Naive thymus-derived CD4-positive, alpha-beta T cell (primary cell): ENCODE measurements around the gene LARGE1. TPM values are rescaled to one million over a fixed set of nuclear protein-coding genes. Genes with fewer than 3 reads are reported as not detected.

Source experiments
- ATAC-seq: fragments of 150-1000 bp; cut with Tn5 transposase; 2 replicates; pipeline ENCODE4 v1.10.0; 2021; ENCODE audit warnings: mild to moderate bottlenecking, moderate library complexity
- CTCF ChIA-PET: fragments of 350-600 bp; sonication (Branson Sonifier 250); formaldehyde crosslinking; loops from one replicate; lab custom pipeline; 2021; ENCODE audit warnings: antibody characterized with exemption; lab: Charles Lee
- POLR2A ChIA-PET: fragments of 350-600 bp; sonication (Branson Sonifier 250); formaldehyde crosslinking; loops from one replicate; lab custom pipeline; 2021; ENCODE audit warnings: antibody characterized with exemption, inconsistent platforms; lab: Charles Lee
- DNase-seq, 9 donors: peaks; one replicate each; pipeline versions ENCODE4 v3.0.0 to v3.0.0-alpha.2; 2020 to 2022; ENCODE audit warnings: mixed read lengths in 1 of 9
- H3K27ac ChIP-seq: one replicate; pipeline ENCODE4 v1.7.0; 2013; ENCODE audit warnings: mild to moderate bottlenecking, low read depth, low read length, moderate library complexity
- H3K27me3 ChIP-seq, 2 donors: one replicate each; pipeline ENCODE4 v1.7.0; 2013; ENCODE audit warnings: low read length in 2 of 2, mild to moderate bottlenecking in 2 of 2, moderate library complexity in 2 of 2; ENCODE audit not compliant: control insufficient read depth in 2 of 2, insufficient read depth in 2 of 2
- H3K36me3 ChIP-seq, 3 experiments: 1 replicate in 2 of 3; 2 replicates in 1 of 3; pipeline ENCODE4 v1.7.0; 2013; ENCODE audit warnings: low read length in 3 of 3, mild to moderate bottlenecking in 3 of 3, moderate library complexity in 1 of 3; ENCODE audit not compliant: insufficient read depth in 3 of 3, control insufficient read depth in 2 of 3
- H3K4me1 ChIP-seq, 2 donors: one replicate each; pipeline ENCODE4 v1.7.0; 2013; ENCODE audit warnings: low read length in 2 of 2, mild to moderate bottlenecking in 2 of 2, moderate library complexity in 1 of 2; ENCODE audit not compliant: control insufficient read depth in 2 of 2, insufficient read depth in 2 of 2
- H3K4me3 ChIP-seq: 2 replicates; pipeline ENCODE4 v1.7.0; 2013; ENCODE audit warnings: mild to moderate bottlenecking, low read length
- H3K9me3 ChIP-seq, 3 experiments: 1 replicate in 2 of 3; 2 replicates in 1 of 3; pipeline ENCODE4 v1.7.0; 2013; ENCODE audit warnings: low read length in 3 of 3; ENCODE audit not compliant: control insufficient read depth in 2 of 3
- H3K27ac Mint-ChIP-seq, 9 donors: one replicate each; pipeline ENCODE4 v1.8.0; 2020 to 2022; ENCODE audit warnings: mixed read lengths in 9 of 9, mild to moderate bottlenecking in 8 of 9, moderate library complexity in 5 of 9, inconsistent platforms in 2 of 9
- H3K27me3 Mint-ChIP-seq, 5 donors: one replicate each; pipeline ENCODE4 v1.8.0; 2021 to 2022; ENCODE audit warnings: mixed read lengths in 5 of 5, mild to moderate bottlenecking in 1 of 5
- H3K36me3 Mint-ChIP-seq, 5 donors: one replicate each; pipeline ENCODE4 v1.8.0; 2020 to 2022; ENCODE audit warnings: mixed read lengths in 5 of 5, mild to moderate bottlenecking in 3 of 5, inconsistent platforms in 1 of 5
- H3K4me1 Mint-ChIP-seq, 7 donors: one replicate each; pipeline ENCODE4 v1.8.0; 2020 to 2022; ENCODE audit warnings: mixed read lengths in 7 of 7, mild to moderate bottlenecking in 3 of 7, inconsistent platforms in 1 of 7
- H3K4me3 Mint-ChIP-seq, 10 donors: one replicate each; pipeline ENCODE4 v1.8.0; 2020 to 2022; ENCODE audit warnings: mild to moderate bottlenecking in 10 of 10, mixed read lengths in 10 of 10, moderate library complexity in 6 of 10, inconsistent platforms in 2 of 10
- H3K9me3 Mint-ChIP-seq, 11 donors: one replicate each; pipeline ENCODE4 v1.8.0; 2020 to 2022; ENCODE audit warnings: mixed read lengths in 11 of 11, mild to moderate bottlenecking in 4 of 11, inconsistent platforms in 1 of 11, moderate library complexity in 1 of 11
- intact Hi-C, 2 donors: fragments of 100-400 bp; cut with micrococcal nuclease; formaldehyde crosslinking; loops; one replicate each; pipeline ENCODE4 v1.15.1; 2023
- polyA plus RNA-seq, 2 donors: library from polyadenylated mRNA; unstranded; fragments of 300-500 nt; fragmentation: Illumina TruSeq; gene quantifications; one replicate each; pipeline ENCODE4 v1.2.3, GENCODE V29; 2021
- total RNA-seq, 6 experiments: library from RNA in 5 of 6; stranded (reverse) in 5 of 6; gene quantifications; 1 replicate in 5 of 6; 2 replicates in 1 of 6; pipeline ENCODE4 v1.2.3 and lab custom pipeline; 2021 to 2026

Gene LARGE1
- total and polyA plus RNA-seq, 7 experiments from 2014 or later, result 2.3 to 4.8 (median 3.0) TPM; not detected in 3

- H3K9me3 Mint-ChIP-seq, result peaks cover 4 to 16% (median 8%) of the 10 kb centered on the region in 11 donors
- Histone ChIP-seq H3K4me3 (no peak overlapping the region), H3K27me3 (no peaks in the 10 kb centered on the region), H3K9me3 (no peaks in the 10 kb centered on the region), H3K36me3 (no peaks in the 10 kb centered on the region), H3K4me1 (no peaks in the 10 kb centered on the region), H3K27ac (no peak overlapping the region)
- ChIA-PET CTCF (no interaction called here), POLR2A (no interaction called here)
- ATAC-seq (no peak), DNase-seq (no peak)
- intact Hi-C loops, result no loop called here
- H3K27me3 Mint-ChIP-seq, result peaks cover 0 to 8% (median 0%) of the 10 kb centered on the region in 5 donors
- H3K4me3 Mint-ChIP-seq, result no peak overlapping the region
- no peak overlapping the region for H3K27ac Mint-ChIP-seq
- peaks cover 0 to 9% (median 0%) of the 10 kb centered on the region in 5 donors for H3K36me3 Mint-ChIP-seq
- peaks cover 4 to 18% (median 13%) of the 10 kb centered on the region in 7 donors for H3K4me1 Mint-ChIP-seq
These were observed 70.1 kb downstream of the LARGE1 start for GRCh38 chr22:33850193-33850592.

- H3K27ac ChIP-seq, result no peak overlapping the region
- H3K27me3 Mint-ChIP-seq, result peaks cover 0 to 8% (median 0%) of the 10 kb centered on the region in 5 donors
- ChIA-PET POLR2A (no interaction called here), CTCF (no interaction called here)
- intact Hi-C loops, result no loop called here
- no peak overlapping the region for H3K4me3 ChIP-seq
- DNase-seq (no peak), ATAC-seq (no peak)
- H3K9me3 Mint-ChIP-seq, result peaks cover 4 to 21% (median 8%) of the 10 kb centered on the region in 11 donors
- H3K27me3 ChIP-seq, result no peaks in the 10 kb centered on the region
- peaks cover 0 to 5% (median 3%) of the 10 kb centered on the region in 7 donors for H3K4me1 Mint-ChIP-seq
- no peak overlapping the region for H3K27ac Mint-ChIP-seq
- H3K4me3 Mint-ChIP-seq, result no peak overlapping the region
- H3K4me1 ChIP-seq, result no peaks in the 10 kb centered on the region
- H3K9me3 ChIP-seq, result no peaks in the 10 kb centered on the region
- no peaks in the 10 kb centered on the region for H3K36me3 ChIP-seq
- peaks cover 0 to 9% (median 0%) of the 10 kb centered on the region in 5 donors for H3K36me3 Mint-ChIP-seq
These were observed 72.0 kb downstream of the LARGE1 start for GRCh38 chr22:33848251-33848650.

DNA sequence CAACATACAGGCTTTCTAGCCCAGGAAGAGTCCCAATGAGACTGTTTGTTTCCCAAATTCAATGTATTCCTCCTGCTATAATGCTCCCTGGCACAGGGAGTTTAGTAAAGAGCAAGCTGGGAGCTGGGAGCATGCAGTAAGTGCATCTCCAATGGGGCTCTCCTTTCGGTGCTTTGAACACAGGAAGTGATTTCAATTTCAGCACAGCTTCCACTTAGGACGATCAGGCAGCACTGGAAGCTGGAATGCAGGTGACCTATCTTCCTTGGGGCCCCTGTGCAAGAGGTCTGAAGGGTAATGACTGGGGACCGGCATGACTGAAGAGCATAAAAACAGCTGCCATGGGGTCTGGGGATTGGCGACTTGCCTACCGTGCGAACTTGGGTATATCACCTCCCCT is 76.0 kb downstream of the LARGE1 start:
- Histone ChIP-seq H3K36me3 (no peaks in the 10 kb centered on the region), H3K27ac (no peak overlapping the region), H3K4me1 (no peaks in the 10 kb centered on the region), H3K9me3 (no peaks in the 10 kb centered on the region), H3K27me3 (no peaks in the 10 kb centered on the region), H3K4me3 (no peak overlapping the region)
- Mint-ChIP-seq H3K9me3 (peaks cover 4 to 21% (median 9%) of the 10 kb centered on the region in 11 donors), H3K4me3 (no peak overlapping the region), H3K27ac (no peak overlapping the region), H3K27me3 (peaks cover 0 to 8% (median 0%) of the 10 kb centered on the region in 5 donors), H3K4me1 (no peaks in the 10 kb centered on the region), H3K36me3 (peaks cover 0 to 9% (median 0%) of the 10 kb centered on the region in 5 donors)
- ChIA-PET CTCF (no interaction called here), POLR2A (no interaction called here)
- no peak for ATAC-seq
- no peak for DNase-seq
- intact Hi-C loops, result no loop called here

- Histone ChIP-seq H3K9me3 (no peaks in the 10 kb centered on the region), H3K27ac (no peak overlapping the region)
These were observed 77.7 kb downstream of the LARGE1 start for GRCh38 chr22:33842421-33843094.

GRCh38 chr22:33842006-33842354 is 78.3 kb downstream of the LARGE1 start:
- no peak overlapping the region for H3K4me3 Mint-ChIP-seq
- CTCF ChIA-PET, result no interaction called here
- intact Hi-C loops, result no loop called here
- H3K27ac ChIP-seq, result no peak overlapping the region
- H3K27me3 ChIP-seq, result no peaks in the 10 kb centered on the region
- H3K4me1 Mint-ChIP-seq, result no peaks in the 10 kb centered on the region
- no peaks in the 10 kb centered on the region for H3K4me1 ChIP-seq
- POLR2A ChIA-PET, result no interaction called here
- no peak overlapping the region for H3K4me3 ChIP-seq
- H3K27ac Mint-ChIP-seq, result no peak overlapping the region
- H3K36me3 Mint-ChIP-seq, result peaks cover 0 to 1% (median 0%) of the 10 kb centered on the region in 5 donors
- ATAC-seq (no peak), DNase-seq (no peak)
- H3K9me3 Mint-ChIP-seq, result peaks cover 1 to 10% (median 4%) of the 10 kb centered on the region in 11 donors
- no peaks in the 10 kb centered on the region for H3K27me3 Mint-ChIP-seq
- no peaks in the 10 kb centered on the region for H3K36me3 ChIP-seq
- H3K9me3 ChIP-seq, result no peaks in the 10 kb centered on the region

More at GRCh38 chr22:33842421-33843094, 77.7 kb downstream of the LARGE1 start:
- DNase-seq, result no peak
- Histone ChIP-seq H3K4me3 (no peak overlapping the region), H3K27me3 (no peaks in the 10 kb centered on the region), H3K36me3 (no peaks in the 10 kb centered on the region), H3K4me1 (no peaks in the 10 kb centered on the region)
- ChIA-PET CTCF (no interaction called here), POLR2A (no interaction called here)
- intact Hi-C loops, result no loop called here
- no peaks in the 10 kb centered on the region for H3K27me3 Mint-ChIP-seq
- H3K27ac Mint-ChIP-seq, result peak overlapping the region in 1 of 9 donors; percentile 38
- H3K9me3 Mint-ChIP-seq, result peaks cover 2 to 12% (median 5%) of the 10 kb centered on the region in 11 donors
- peaks cover 0 to 4% (median 0%) of the 10 kb centered on the region in 5 donors for H3K36me3 Mint-ChIP-seq
- no peak for ATAC-seq
- no peak overlapping the region for H3K4me3 Mint-ChIP-seq
- no peaks in the 10 kb centered on the region for H3K4me1 Mint-ChIP-seq

- Histone ChIP-seq H3K4me1 (no peaks in the 10 kb centered on the region), H3K27ac (no peak overlapping the region), H3K9me3 (no peaks in the 10 kb centered on the region), H3K4me3 (no peak overlapping the region), H3K36me3 (no peaks in the 10 kb centered on the region), H3K27me3 (no peaks in the 10 kb centered on the region)
- Mint-ChIP-seq H3K9me3 (peaks cover 0 to 8% (median 3%) of the 10 kb centered on the region in 11 donors), H3K4me1 (no peaks in the 10 kb centered on the region), H3K4me3 (no peak overlapping the region), H3K36me3 (no peaks in the 10 kb centered on the region), H3K27ac (no peak overlapping the region), H3K27me3 (peaks cover 0 to 3% (median 0%) of the 10 kb centered on the region in 5 donors)
- CTCF ChIA-PET, result no interaction called here
- intact Hi-C loops, result no loop called here
- DNase-seq (no peak), ATAC-seq (no peak)
- POLR2A ChIA-PET, result no interaction called here
These were observed 78.8 kb downstream of the LARGE1 start for GRCh38 chr22:33841281-33842005.
